ENCODE measurements around the gene CES2.

CES2 gene

GRCh38 chr16:66976746-66977145 lies 41.4 kb downstream of the CES2 start:
- DNase-seq (ENCODE audit: low read depth), result no peak
- H3K4me3 ChIP-seq (ENCODE audit: low read length), result no peak overlapping the region
- TF ChIP-seq CTCF (conservative IDR thresholded peaks at IDR 0.05; ENCODE audit: low read depth, low read length), result no peak

DNA sequence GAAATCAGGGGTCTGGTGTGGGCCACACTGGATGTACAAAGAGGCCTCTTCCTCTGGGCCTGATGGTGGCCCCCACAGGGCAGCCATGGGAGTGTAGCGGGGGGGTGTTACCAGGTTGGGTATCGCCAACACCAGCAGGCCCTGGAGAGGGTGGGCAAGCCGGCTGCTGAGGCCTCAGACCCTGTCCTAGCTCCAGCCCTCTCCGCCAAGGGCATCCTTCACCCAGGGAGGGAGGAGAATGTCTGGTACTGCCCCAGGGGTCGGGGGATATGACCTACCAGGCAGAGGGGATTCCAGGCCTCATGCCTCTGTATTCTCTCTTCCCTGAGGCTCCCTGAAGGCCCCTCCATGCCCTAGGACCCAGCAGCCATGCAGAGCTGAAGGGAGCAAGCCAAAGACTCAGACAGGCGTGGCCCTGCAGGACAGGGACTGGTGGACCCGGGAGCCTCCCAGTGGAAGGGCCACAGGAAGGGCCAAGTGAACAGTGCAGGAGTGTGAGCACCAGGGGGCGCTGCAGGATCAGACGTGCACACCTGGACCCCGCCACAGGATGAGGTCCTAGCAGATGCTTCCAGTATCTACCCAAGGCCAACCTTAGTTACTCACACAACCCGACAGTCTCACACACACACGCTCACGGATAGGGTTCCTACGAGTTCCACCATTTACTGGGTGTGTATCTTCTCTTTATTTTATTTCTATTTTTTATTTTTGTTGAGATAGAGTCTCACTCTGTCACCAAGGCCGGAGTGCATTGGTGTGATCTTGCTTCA lies 42.2 kb downstream of the CES2 start:
- DNase-seq (ENCODE audit: low read depth), result no peak
- H3K4me3 ChIP-seq (ENCODE audit: low read length), result no peak overlapping the region
- TF ChIP-seq CTCF (conservative IDR thresholded peaks at IDR 0.05; ENCODE audit: low read depth, low read length), result peak; percentile 86

DNA sequence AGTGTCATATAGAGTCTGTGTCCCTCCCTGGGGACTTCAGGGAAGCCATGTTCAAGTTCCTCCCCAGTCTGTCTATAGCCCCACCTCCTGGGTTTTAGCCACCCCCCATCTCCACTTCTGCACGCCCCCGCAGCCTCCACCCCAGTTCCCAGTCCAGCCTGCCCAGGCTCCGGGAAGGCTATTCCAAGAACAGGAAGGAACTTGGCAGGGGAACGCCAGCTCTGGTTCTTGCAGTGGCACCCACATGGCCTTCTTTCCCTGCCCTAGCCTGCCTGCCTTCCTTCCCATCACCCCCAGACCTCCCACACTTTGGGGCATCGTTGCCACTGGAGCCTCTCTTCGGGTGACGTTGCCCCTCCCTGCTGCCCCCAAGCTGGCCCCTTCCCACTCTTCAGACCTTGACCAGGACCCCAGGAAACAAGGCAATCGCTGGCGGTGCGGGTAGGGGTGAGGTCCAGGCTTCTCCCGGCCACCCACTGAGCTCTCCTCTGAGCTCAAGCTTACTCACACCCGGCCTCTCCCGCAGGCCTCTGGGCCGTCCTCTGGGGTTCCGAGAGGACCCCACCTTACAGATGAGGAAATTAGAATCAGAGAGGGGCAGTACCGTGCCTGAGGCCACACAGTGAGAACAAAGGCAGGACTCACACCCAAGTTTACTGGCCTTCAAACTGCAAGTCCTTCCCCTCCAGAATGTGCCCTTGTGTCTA lies 43.8 kb downstream of the CES2 start:
- no peak for TF ChIP-seq CTCF (conservative IDR thresholded peaks at IDR 0.05; ENCODE audit: low read depth, low read length)
- no peak overlapping the region for H3K4me3 ChIP-seq (ENCODE audit: low read length)
- no peak for DNase-seq (ENCODE audit: low read depth)

- DNase-seq (ENCODE audit: low read depth), result no peak
Measured at GRCh38 chr16:66983033-66983432, 47.7 kb downstream of the CES2 start.

DNA sequence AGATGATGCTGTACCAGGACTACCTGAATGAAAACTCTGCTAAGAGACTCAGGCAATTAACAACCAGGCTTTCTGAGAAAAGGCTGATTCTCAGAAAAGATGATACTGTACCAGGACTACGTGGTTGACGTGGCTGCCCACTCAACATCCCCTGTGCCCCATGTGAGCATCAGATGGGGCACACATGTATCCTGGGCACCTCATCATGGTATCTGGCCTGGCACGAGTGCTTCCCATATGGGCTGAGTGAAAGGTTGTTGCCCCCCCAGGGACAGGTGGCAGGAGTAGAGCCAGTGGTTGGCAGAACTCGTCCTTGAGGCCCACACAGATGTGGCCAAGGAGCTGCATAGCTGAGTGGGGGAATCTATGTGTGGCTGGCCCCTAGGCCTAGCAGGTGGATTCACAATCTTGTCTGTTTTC lies 49.6 kb downstream of the CES2 start:
- no peak for TF ChIP-seq CTCF (conservative IDR thresholded peaks at IDR 0.05; ENCODE audit: low read depth, low read length)
- no peak for DNase-seq (ENCODE audit: low read depth)
- H3K4me3 ChIP-seq (ENCODE audit: low read length), result no peak overlapping the region

More at GRCh38 chr16:66983033-66983432, 47.7 kb downstream of the CES2 start:
- no peak overlapping the region for H3K4me3 ChIP-seq (ENCODE audit: low read length)
- TF ChIP-seq CTCF (conservative IDR thresholded peaks at IDR 0.05; ENCODE audit: low read depth, low read length), result no peak

DNA sequence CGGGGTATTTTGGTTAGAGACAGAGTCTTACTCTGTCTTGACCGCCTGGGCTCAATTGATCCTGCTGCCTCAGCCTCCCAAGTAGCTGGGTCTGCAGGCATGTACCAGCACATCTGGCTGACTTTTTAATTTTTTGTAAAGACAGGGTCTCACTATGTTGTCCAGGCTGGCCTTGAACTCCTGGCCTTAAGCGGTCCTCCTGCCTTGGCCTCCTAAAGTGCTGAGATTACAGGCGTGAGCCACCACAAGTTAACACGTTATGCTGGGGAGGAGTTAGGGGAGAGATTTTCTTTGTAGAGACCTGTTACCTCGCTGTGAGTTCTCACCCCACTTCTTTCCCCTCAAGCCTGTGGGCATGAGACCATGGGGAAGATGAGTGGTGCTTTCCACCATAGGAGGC lies 51.2 kb downstream of the CES2 start:
- DNase-seq (ENCODE audit: low read depth), result no peak
- TF ChIP-seq CTCF (conservative IDR thresholded peaks at IDR 0.05; ENCODE audit: low read depth, low read length), result no peak
- H3K4me3 ChIP-seq (ENCODE audit: low read length), result no peak overlapping the region
